Measurements from ENCODE around the gene SLC2A13.

- TF ChIP-seq POLR2AphosphoS5 (IDR thresholded peaks at IDR 0.05) (no peak), CTCF (IDR thresholded peaks at IDR 0.05 in 8 of 11, conservative IDR thresholded peaks at IDR 0.05 in 3 of 11) (no peak)
These were observed 43.9 kb upstream of the SLC2A13 start for GRCh38 chr12:40149673-40150260.
